HG03432 (cell line): ENCODE measurements around the gene IDS.
"Not testable (repeated sequence)": the region's sequence is repeated elsewhere in the genome, so short reads cannot be mapped to it uniquely, and the experiment has no call there.

Experiments used
- ATAC-seq: cut with Tn5 transposase; IDR thresholded peaks from one replicate; pipeline ENCODE4 v1.9.1; 2021; ENCODE audit warnings: mild to moderate bottlenecking, moderate library complexity; ENCODE audit not compliant: unreplicated experiment

IDS gene

DNA sequence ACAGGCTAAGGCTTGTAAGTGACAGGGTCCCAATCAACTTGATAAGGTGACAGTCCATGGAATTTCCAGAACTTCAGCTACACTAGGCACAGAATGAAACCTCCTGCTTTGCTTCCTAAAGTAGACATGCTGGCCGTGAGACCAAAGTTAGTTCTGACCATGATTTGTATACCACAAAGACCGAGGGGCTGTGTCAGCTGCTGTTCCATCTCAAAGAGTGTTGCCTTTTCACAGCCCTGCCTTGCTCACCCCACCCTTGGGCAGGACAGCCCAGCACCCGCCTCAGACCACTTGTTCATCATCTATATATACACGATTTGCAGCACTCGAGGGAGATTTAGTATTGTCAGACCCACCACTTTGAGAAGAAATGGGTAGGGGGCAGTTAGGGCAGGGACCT is 5.3 kb downstream of the IDS start:
- ATAC-seq = no peak

DNA sequence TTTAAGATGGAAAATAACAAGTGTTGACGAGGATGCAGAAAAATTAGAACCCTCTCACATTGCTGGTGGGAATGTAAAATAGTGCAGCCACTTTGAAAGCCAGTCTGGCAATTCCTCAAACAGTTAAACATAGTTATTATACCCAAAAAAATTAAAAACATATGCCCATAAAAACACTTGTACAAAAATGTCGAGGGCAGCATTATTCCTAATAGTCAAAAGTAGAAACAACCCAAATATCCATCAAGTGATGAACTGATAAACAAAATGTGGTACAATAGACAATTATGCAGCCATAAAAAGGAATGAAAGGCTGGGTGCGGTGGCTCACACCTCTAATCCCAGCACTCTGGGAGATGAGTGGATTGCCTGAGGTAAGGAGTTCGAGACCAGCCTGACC is 6.3 kb downstream of the IDS start:
- ATAC-seq = no peak

DNA sequence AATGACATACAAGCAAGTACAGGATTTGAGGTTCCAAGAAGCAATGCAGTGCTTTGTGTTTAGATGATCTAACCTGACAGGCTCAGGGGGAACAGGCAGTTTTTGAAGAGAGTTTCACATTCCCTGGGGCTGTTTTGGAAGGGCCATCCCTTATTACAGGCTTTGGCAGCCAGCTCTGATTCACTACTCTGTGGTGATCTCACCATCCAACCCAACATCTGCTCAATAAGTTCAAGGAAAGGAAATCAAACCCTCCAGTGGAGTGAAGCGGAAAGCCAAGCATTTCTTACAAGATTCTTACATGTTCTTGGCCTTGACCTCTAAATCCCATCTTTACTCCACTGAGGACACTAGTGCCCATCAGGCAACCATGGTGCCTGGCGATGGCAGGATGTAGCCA is 7.5 kb downstream of the IDS start:
- no peak for ATAC-seq

- no peak for ATAC-seq
These were observed 8.1 kb downstream of the IDS start for GRCh38 chrX:149497054-149497453.

- no peak for ATAC-seq
These were observed 9.5 kb downstream of the IDS start for GRCh38 chrX:149495573-149496071.

DNA sequence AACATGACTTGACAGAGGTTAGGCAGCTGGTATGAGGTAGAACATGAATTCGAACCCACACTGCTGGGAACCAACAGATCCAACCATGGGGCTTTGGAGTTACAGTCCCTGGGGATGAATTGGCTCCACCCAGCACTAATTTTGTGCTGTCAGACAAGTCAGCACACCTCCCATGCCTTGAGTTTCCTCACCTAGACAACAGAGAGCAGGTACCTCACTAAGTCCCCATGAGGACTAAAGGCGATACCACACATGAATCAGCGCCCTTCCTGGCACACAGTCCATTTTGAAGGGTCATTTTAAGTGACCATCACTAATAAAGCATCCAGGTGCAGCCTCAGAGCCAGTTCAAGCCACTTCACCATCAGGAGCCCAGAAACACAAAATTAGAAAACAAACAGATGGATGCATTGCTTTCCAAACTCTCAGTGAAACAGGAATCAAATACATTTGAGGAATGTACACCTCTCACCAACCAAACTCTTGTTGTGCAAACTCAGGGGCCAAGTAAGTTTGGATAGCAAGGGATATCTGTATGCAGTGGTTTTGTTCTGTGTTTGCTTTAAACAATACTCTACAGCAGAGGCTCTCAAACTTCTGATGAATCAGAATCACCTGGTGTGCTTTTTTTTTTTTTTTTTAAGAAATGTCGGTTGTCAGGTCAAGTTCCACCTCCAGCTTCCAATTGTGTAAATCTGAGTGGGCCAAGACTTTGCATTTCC is 10.1 kb downstream of the IDS start:
- ATAC-seq = no peak

DNA sequence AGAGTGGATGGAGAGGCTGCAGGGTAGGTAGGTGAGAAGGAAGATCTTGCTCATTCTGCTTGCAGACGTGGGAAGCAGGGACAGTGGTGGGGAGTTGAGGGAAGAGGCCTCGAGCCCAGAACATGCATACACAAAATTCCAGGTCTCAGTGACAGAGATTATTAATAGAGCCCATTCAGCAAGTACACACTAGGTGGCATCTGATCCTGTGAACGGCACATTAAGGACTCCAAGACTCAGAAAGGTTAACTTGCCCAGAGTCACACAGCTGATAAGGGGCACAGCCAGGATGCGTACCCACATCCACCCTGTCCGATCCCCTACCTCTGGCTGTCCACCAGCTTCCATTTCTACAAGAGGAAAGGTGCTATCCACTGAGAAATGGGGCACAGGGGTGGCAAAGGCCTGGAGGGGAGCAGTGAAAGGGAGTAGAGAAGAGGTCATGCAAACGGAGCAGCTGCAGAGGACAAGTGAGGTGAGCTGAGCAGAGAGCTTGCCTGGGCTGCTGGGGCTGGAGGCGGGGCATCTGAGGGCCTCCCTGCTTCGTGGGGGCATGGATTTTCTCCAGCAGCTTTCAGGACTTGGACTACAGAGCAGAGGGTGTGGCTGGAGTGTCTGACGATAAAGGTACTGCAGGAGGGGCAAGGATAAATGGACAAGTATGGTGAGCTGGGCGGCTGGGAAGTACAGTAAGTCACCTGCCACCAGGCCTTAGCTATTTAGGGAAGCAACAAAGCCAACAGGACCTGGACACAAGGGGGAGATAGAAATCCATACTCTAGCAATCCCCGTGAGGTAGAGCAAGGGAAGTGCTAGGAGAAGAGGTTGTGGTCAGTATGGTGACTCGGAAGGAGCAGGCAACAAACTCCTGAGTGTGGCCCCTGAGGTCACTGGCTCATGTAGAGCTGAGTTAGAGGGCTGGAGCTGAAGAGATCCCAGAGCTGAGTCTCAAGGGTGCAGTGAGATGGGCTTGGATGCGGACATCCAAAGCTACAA is 11.2 kb downstream of the IDS start:
- no peak for ATAC-seq

- no peak for ATAC-seq
These were observed 13.3 kb downstream of the IDS start for GRCh38 chrX:149491812-149492211.

- no peak for ATAC-seq
These were observed 15.0 kb downstream of the IDS start for GRCh38 chrX:149490100-149490499.

- ATAC-seq = not testable (repeated sequence)
These were observed 16.6 kb downstream of the IDS start for GRCh38 chrX:149488411-149489052.

DNA sequence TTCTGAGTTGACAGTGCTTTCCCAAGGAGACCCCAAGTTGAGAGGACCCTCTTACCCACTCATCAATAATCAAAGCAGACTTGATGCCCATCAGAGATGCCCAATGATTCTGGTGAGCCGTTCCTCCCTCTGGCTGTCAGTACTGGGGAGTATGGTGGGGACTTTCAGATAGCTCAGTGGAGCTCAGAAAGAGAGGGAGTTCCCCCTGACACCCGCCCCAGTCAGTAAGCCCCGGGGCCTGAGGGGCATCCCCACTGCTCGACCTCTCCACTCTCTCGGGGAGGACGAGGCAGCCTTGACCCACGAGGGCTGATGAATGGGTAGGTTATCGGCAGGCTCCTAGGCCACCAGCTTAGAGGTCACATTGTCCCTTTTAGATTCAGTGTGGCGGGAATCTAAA is 17.1 kb downstream of the IDS start:
- ATAC-seq = peak; percentile 53

DNA sequence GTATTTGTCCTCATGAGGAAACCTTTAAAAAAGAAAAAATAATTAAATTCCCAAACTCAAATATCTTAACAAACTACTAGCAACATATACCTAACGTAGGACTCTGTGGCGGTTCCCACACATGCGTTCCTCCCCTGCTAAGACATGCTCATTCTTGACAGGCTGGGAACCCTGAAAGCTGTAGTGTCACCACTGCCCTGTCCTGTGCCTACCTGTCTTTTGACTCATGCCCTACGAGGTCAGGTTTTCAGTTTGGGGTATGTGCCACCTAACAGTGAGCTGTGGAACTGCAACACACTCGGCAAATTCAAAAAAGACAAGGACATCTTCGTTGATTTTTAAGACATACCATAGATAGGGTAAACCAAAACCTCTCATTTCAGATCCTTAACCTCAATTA is 17.8 kb downstream of the IDS start:
- ATAC-seq = peak; percentile 63

GRCh38 chrX:149476513-149476912 is 28.6 kb downstream of the IDS start:
- ATAC-seq = no peak

DNA sequence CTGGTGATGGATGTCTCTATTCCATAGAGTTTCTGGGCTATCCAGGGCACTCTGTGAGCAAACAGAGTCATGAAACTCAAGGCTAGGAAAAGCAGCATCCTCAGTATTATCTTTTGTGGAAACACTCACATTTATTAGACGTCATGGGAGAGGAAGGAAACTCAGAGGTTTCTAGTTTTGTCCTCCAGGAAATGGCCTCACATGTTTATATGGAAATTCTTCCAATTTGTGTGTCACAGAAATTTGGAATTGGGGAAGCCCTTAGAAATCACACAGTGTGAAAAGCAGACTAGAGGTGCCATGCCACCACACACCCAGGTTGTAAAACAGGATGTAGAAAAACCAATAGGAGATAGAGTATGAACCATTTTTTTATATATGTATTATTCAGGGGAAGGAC is 31.1 kb downstream of the IDS start:
- ATAC-seq = no peak

DNA sequence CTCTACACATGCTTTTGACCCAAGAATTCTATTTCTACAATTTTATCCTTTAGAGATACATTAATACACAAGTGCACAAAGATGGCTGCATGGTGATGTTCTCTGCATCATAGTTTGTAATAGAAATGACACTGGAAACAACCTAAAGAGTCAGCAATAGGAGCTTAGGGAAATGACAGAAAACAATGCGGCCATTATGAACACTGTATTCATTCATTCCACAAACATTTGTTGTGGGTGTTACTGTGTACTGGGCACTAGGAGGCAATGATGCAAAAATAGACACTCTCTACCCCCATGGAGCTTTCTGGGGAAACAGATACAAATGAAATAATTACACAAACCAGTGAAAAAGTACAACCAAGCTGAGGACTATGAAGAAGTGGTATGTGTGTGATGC is 32.0 kb downstream of the IDS start:
- ATAC-seq = no peak

GRCh38 chrX:149472625-149473024 is 32.5 kb downstream of the IDS start:
- ATAC-seq = no peak

- ATAC-seq = no peak
These were observed 33.7 kb downstream of the IDS start for GRCh38 chrX:149471397-149471796.

GRCh38 chrX:149470955-149471354 is 34.2 kb downstream of the IDS start:
- peak; percentile 97 for ATAC-seq

DNA sequence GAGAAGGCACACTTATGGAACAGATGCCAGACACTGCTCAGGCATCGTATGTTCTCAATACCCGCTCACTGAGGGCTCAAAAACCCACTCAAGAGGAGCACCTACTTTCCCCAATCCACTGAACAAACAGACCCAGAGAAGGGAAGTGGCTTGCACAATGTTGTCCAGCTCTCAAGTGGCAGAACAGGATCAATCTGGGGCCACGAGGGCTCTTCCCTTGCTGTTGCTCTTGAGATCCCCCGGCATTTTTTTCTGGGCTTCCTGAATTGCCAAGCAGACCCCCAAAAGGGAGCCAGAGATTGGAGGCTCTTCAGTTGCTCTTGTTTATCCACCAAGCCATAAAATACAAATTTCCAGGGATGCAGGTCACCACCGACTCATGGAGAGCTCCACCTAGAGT is 35.7 kb downstream of the IDS start:
- no peak for ATAC-seq

DNA sequence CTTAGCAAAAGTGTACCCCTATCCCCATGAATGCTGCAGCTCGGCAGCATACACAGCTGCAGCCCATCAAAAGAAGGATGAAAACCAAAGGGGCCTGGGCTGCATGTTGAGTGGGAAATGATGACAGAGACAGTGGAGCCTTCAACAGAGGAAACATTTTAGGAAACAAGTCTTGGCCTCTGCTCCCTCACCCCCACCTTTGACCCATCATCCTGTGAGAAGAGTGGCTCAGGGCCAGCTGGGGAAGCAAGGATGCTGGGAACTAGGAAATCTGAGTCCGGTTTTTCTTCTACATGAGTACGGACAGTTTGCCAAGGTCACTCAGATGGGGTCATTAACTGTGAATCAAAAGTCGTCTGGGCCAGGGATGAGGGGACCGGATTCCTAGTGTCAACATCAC is 37.2 kb downstream of the IDS start:
- no peak for ATAC-seq

- no peak for ATAC-seq
These were observed 37.6 kb downstream of the IDS start for GRCh38 chrX:149467461-149467860.
